ENCODE data around the gene WDR82. TPM values are rescaled to one million over a fixed set of nuclear protein-coding genes. Genes with fewer than 3 reads are reported as not detected.

WDR82 gene
- total and polyA plus RNA-seq, 12 donors = 23.8 to 84.0 (median 54.4) TPM

DNA sequence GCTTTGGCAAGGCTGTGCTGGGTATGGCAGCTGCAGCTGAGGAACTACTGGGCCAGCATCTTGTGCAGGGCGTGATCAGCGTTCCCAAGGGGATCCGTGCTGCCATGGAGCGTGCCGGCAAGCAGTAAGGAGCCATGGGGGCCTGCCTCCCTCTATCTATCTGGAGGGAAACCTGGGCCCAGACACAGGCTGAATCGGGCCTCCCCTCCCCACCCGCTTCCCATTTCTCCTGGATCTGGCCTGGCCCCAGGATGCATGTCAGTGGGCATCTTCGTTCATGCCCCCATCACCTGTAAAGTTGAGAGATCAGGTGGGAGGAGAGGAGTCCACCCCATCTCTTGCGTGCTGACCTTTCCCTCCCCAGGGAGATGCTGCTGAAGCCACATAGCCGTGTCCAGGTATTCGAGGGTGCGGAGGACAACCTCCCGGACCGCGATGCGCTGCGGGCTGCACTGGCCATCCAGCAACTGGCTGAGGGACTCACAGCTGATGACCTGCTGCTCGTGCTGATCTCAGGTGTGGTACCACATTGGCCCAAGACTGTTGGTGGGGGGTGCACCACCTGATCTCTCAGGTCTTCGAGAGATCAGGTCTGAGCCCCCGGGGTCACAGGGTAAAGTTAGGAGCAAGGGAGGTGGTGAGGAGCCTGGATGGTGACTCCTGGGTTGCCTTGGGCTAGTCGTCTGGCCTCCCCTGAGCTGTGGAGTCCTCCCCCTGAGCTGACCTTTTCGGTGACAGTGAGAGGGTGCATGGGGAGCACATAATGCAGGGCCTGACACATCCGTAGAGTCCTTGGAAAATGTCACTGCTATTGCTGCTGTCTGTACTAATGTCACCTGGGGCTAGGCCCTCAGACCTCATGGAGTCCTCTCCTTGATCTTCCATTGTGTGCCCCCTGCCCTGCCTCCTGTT is 12.4 kb upstream of the WDR82 start:
- intact Hi-C loops (cut with DNase I) = loop anchor here in 1 of 2 donors (2.0 kb wide), 1 partner anchor 50 kb away; no protein-coding TSS in a partner anchor
- peaks cover 0 to 21% of the 10 kb centered on the region in 2 donors for H3K36me3 ChIP-seq (replicated peaks in 1 of 2)
- DNase-seq = no peak

DNA sequence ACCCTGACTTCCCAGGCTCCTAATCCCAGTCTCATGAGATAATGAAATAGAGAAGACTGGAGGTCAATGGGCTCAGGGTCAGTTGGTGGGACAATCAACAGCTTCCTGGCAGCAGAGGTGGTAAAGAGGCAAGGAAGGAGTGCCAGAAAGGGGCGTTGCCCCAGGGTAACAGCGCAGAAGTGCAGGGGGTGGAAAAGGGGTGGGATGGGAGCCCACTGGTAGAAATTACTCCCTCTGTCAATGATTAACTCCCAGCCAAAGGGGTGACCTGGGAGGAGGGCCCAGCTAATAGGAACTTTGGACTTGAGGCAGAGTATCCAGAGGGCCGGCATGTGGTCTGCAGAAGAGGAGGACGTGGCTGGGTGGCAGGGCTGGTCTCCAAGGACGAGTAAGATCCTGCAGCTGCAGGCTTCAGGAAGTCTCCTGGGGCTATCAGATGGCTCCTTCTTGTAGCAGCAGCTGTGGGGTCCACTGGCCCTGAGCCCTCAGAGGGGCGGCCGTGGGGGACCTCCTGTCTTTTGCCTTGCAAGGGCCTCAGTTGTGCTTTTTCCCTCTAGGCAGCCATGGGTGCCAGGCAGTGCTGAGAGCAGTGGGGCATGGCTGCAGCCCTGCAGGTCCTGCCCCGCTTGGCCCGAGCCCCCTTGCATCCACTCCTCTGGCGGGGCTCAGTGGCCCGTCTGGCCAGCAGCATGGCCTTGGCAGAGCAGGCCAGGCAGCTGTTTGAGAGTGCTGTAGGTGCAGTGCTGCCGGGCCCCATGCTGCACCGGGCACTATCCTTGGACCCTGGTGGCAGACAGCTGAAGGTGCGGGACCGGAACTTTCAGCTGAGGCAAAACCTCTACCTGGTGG is 11.5 kb upstream of the WDR82 start:
- Histone ChIP-seq H3K9me3 (replicated peaks in 1 of 3) (no peaks in the 10 kb centered on the region), H3K27me3 (no peaks in the 10 kb centered on the region), H3K27ac (no peak overlapping the region), H3K4me3 (no peak overlapping the region), H3K4me1 (replicated peaks in 1 of 2) (peaks cover 4 to 21% of the 10 kb centered on the region in 2 donors), H3K36me3 (replicated peaks in 1 of 2) (peaks cover 0 to 21% of the 10 kb centered on the region in 2 donors)
- no peak for DNase-seq
- intact Hi-C loops (cut with DNase I) = loop anchor here in 1 of 2 donors (2.0 kb wide), 1 partner anchor 51 kb away; no protein-coding TSS in a partner anchor
- TF ChIP-seq, protein P1, sequence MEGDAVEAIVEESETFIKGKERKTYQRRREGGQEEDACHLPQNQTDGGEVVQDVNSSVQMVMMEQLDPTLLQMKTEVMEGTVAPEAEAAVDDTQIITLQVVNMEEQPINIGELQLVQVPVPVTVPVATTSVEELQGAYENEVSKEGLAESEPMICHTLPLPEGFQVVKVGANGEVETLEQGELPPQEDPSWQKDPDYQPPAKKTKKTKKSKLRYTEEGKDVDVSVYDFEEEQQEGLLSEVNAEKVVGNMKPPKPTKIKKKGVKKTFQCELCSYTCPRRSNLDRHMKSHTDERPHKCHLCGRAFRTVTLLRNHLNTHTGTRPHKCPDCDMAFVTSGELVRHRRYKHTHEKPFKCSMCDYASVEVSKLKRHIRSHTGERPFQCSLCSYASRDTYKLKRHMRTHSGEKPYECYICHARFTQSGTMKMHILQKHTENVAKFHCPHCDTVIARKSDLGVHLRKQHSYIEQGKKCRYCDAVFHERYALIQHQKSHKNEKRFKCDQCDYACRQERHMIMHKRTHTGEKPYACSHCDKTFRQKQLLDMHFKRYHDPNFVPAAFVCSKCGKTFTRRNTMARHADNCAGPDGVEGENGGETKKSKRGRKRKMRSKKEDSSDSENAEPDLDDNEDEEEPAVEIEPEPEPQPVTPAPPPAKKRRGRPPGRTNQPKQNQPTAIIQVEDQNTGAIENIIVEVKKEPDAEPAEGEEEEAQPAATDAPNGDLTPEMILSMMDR (IDR thresholded peaks at IDR 0.05) = no peak
- TF ChIP-seq POLR2A (IDR thresholded peaks at IDR 0.05) = no peak
- 79 to 95% (median 83%) methylated on average over 5 to 15 of the region's 15 CpGs for WGBS, 4 donors

More for the DNA sequence above, 12.4 kb upstream of the WDR82 start:
- Histone ChIP-seq H3K9me3 (replicated peaks in 1 of 3) (no peaks in the 10 kb centered on the region), H3K4me1 (replicated peaks in 1 of 2) (peaks cover 4 to 21% of the 10 kb centered on the region in 2 donors), H3K27me3 (no peaks in the 10 kb centered on the region), H3K27ac (no peak overlapping the region), H3K4me3 (no peak overlapping the region)
- 75 to 86% (median 81%) methylated on average over 6 to 23 of the region's 23 CpGs for WGBS, 4 donors
- TF ChIP-seq, protein P1 (IDR thresholded peaks at IDR 0.05) = no peak
- no peak for TF ChIP-seq POLR2A (IDR thresholded peaks at IDR 0.05)

DNA sequence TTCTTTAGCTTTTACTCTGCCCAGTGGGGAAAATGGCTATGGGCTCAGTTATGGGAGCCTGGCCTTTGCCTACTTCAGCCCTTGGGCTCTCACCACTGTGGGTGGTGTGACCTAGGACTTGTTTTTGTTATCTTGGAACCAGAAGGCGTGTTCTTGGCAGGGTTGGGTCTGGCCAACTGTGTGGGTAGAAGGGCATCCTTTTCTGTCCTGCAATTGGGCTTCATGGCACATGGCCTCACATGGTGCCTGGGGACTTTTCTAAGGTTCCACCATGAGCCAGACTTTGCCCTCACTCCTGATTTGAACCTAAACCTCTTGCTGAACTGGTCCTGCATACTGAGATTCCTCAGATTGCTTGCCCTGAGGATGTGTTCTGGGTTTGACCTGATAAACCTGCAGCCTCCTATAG is 10.9 kb upstream of the WDR82 start:
- no peak for TF ChIP-seq POLR2A (IDR thresholded peaks at IDR 0.05)
- TF ChIP-seq, protein P1 (IDR thresholded peaks at IDR 0.05) = no peak

DNA sequence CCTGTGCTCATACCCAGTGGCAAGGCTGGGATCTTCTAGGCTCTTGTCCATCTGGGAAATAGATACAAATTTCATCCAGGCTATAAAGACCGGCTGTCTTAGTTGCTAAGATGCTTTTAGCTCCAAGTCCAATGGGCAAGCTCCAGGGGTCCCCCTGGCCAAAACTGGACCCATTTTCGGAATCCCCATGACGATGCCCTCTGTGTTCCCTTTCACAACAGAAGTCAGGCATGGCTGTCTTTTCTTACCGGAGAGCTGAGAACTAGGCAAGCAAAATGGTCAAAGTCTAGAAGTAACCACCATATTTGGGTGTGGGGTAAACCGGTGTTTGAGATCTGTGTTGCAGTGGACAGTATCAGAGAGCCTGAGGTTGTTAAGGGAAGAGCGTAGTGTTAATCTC is 10.2 kb upstream of the WDR82 start:
- TF ChIP-seq, protein P1 (IDR thresholded peaks at IDR 0.05) = no peak
- no peak for TF ChIP-seq POLR2A (IDR thresholded peaks at IDR 0.05)
- peaks cover 4 to 21% of the 10 kb centered on the region in 2 donors for H3K4me1 ChIP-seq (replicated peaks in 1 of 2)
- 91 to 94% (median 92%) methylated on average over 6 of the region's 6 CpGs for WGBS, 4 donors
- no peak for DNase-seq
- no peaks in the 10 kb centered on the region for H3K27me3 ChIP-seq
- H3K27ac ChIP-seq = no peak overlapping the region
- intact Hi-C loops (cut with DNase I) = no loop called here
- no peaks in the 10 kb centered on the region for H3K9me3 ChIP-seq (replicated peaks in 1 of 3)
- H3K36me3 ChIP-seq (replicated peaks in 1 of 2) = peaks cover 0 to 21% of the 10 kb centered on the region in 2 donors
- H3K4me3 ChIP-seq = peak overlapping the region in 2 of 4 donors; percentile 84 to 92

More for the DNA sequence above, 10.9 kb upstream of the WDR82 start:
- Histone ChIP-seq H3K9me3 (replicated peaks in 1 of 3) (no peaks in the 10 kb centered on the region), H3K4me1 (replicated peaks in 1 of 2) (peaks cover 4 to 21% of the 10 kb centered on the region in 2 donors), H3K27me3 (no peaks in the 10 kb centered on the region), H3K36me3 (replicated peaks in 1 of 2) (peaks cover 0 to 21% of the 10 kb centered on the region in 2 donors), H3K27ac (no peak overlapping the region), H3K4me3 (no peak overlapping the region)
- intact Hi-C loops (cut with DNase I) = no loop called here
- WGBS, 4 donors = 33 to 92% (median 86%) methylated on average over 1 of the region's 1 CpG
- no peak for DNase-seq

Measured in adrenal gland (tissue), 12 donors.